RKO (cell line): Measurements from ENCODE around the gene OR2M5.

Source experiments
- DNase-seq: peaks from one replicate; pipeline ENCODE4 v3.0.0-alpha.2; 2016; ENCODE audit warnings: low spot score

Gene OR2M5

GRCh38 chr1:248144513-248145198 lies at the start of gene OR2M5:
TSS of gene OR2M5 (plus strand) at chr1:248145148. CDS start at chr1:248145148, 0 bp downstream.
- DNase-seq, result no peak

GRCh38 chr1:248098529-248098928 lies 46.4 kb upstream of the OR2M5 start:
- DNase-seq, result no peak

- DNase-seq, result no peak
These were observed 42.1 kb upstream of the OR2M5 start for GRCh38 chr1:248102847-248103246.

GRCh38 chr1:248111157-248111556 lies 33.8 kb upstream of the OR2M5 start:
- peak; percentile 4 for DNase-seq

GRCh38 chr1:248114890-248115289 lies 30.1 kb upstream of the OR2M5 start:
- DNase-seq, result no peak

GRCh38 chr1:248127653-248128052 lies 17.3 kb upstream of the OR2M5 start:
- DNase-seq, result no peak

- no peak for DNase-seq
These were observed 8.1 kb upstream of the OR2M5 start for GRCh38 chr1:248136811-248137210.

- DNase-seq, result peak; percentile 8
These were observed 4.1 kb upstream of the OR2M5 start for GRCh38 chr1:248140846-248141245.

- DNase-seq, result no peak
These were observed 1.6 kb upstream of the OR2M5 start for GRCh38 chr1:248143311-248143710.

- no peak for DNase-seq
These were observed 7.3 kb downstream of the OR2M5 start for GRCh38 chr1:248152056-248152827.

GRCh38 chr1:248155927-248156326 lies 11.0 kb downstream of the OR2M5 start:
- DNase-seq, result no peak

GRCh38 chr1:248158758-248159157 lies 13.8 kb downstream of the OR2M5 start:
- no peak for DNase-seq

- no peak for DNase-seq
These were observed 19.1 kb downstream of the OR2M5 start for GRCh38 chr1:248164031-248164430.

GRCh38 chr1:248165186-248165585 lies 20.2 kb downstream of the OR2M5 start:
- DNase-seq, result no peak

GRCh38 chr1:248174521-248174920 lies 29.6 kb downstream of the OR2M5 start, which contains the start of gene OR2M2:
TSS of gene OR2M2 (plus strand) at chr1:248174821. CDS start at chr1:248179986, 5,165 bp downstream.
- no peak for DNase-seq

- no peak for DNase-seq
These were observed 39.0 kb downstream of the OR2M5 start for GRCh38 chr1:248183996-248184395.

GRCh38 chr1:248187363-248187762 lies 42.4 kb downstream of the OR2M5 start:
- DNase-seq, result no peak

- DNase-seq, result no peak
These were observed 44.1 kb downstream of the OR2M5 start for GRCh38 chr1:248189026-248189425.

- DNase-seq, result no peak
These were observed 49.2 kb downstream of the OR2M5 start for GRCh38 chr1:248194117-248194516.
